Islet precursor cell (in vitro differentiated cells): ENCODE results near the gene ACYP2.
"Not testable (repeated sequence)": the region's sequence is repeated elsewhere in the genome, so short reads cannot be mapped to it uniquely, and the experiment has no call there.

Experiments
- DNase-seq: peaks from one replicate; pipeline ENCODE4 v3.0.0-alpha.2; 2018

The ACYP2 gene

GRCh38 chr2:54233832-54234649 is 118.6 kb downstream of the ACYP2 start:
- no peak for DNase-seq

- no peak for DNase-seq
Measured at GRCh38 chr2:54237428-54237827, 122.0 kb downstream of the ACYP2 start.

DNA sequence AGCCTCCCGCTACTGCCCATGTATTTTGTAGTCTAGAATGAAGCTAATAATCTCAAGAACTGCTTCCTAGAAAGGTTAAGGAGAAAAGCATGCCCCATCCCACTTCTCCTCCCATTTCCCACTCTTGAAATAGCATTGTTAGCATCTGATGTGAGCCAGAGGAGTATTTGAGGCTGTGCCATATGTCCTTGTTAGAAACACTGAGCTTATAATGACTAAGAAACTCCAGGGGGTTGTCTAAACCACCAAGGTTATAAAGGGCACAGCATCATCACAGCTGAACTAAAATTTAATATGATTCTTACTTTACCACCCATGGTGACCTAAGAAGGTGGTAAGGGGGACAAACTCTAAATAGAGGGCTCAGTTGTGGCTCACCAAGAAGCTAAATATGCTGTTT is 124.0 kb downstream of the ACYP2 start:
- no peak for DNase-seq

- DNase-seq = no peak
Measured at GRCh38 chr2:54240515-54241469, 125.4 kb downstream of the ACYP2 start.

DNA sequence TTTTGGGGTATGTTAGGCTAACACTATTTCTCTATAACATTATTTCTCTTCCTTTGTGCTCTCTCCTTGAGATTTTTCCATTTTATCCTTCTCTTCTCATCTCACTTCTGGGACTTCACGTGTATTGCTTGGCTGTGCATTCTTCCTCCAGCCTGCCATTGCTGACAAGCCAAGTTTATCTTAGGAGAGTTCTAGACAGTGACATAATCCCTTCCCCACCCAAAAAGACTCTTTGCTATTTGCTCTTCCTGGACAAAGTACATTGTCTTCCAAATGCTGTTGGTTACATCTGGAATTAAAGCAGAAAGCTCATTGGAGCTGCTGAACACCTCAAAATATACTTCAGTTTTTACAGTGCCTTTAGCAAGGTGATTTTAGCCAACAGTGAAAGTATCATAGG is 131.7 kb downstream of the ACYP2 start:
- no peak for DNase-seq

- no peak for DNase-seq
Measured at GRCh38 chr2:54249629-54250028, 134.2 kb downstream of the ACYP2 start.

- no peak for DNase-seq
Measured at GRCh38 chr2:54254180-54254579, 138.8 kb downstream of the ACYP2 start.

DNA sequence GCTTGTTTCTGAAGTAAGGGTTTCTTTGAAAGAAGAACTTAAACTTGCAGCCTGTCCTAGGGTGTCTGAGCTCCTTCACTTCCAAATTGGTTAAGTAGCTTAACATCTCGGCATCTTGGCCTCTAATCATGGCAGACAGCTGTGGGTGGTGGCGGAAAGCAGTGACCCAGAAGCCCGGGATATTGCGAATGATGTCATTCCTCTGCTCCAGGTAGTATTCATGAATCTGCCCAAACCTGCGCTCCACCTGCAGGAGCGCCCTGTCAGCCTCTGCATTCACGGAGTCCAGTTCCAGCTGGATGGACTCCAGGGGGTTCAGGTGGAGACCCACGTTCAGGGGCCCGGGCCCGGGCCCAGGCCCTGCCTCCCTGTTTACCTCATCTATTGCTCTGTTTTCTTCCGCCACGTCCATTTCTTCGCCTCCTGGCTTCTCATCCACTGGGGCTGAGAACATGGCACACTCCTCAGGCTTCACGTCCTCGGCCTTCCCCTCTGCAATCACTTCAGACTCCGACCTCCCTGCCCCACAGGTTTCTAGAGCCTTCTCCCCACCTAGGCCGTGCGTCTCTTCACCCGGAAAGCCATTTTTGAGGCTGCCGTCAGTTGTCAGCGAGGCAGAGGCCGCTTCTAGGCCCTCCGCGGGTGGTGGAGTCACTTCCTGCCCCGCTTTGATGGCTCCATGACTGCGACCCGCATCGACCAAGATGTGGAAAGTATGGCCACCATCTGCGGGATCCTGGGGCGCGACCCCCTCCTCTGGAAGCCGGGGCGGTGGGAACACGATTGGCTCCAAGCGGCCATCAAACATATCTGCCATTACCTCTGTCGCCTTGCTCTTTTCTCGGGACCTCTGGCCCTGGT is 140.0 kb downstream of the ACYP2 start:
- DNase-seq = no peak

- DNase-seq = no peak
Measured at GRCh38 chr2:54256091-54256694, 140.8 kb downstream of the ACYP2 start, which contains the start of gene TSPYL6. Gene TSPYL6, minus strand, starts transcription at chr2:54256229. Its CDS starts 78 bp downstream, at chr2:54256151.

GRCh38 chr2:54258166-54258565 is 142.8 kb downstream of the ACYP2 start:
- DNase-seq = no peak

DNA sequence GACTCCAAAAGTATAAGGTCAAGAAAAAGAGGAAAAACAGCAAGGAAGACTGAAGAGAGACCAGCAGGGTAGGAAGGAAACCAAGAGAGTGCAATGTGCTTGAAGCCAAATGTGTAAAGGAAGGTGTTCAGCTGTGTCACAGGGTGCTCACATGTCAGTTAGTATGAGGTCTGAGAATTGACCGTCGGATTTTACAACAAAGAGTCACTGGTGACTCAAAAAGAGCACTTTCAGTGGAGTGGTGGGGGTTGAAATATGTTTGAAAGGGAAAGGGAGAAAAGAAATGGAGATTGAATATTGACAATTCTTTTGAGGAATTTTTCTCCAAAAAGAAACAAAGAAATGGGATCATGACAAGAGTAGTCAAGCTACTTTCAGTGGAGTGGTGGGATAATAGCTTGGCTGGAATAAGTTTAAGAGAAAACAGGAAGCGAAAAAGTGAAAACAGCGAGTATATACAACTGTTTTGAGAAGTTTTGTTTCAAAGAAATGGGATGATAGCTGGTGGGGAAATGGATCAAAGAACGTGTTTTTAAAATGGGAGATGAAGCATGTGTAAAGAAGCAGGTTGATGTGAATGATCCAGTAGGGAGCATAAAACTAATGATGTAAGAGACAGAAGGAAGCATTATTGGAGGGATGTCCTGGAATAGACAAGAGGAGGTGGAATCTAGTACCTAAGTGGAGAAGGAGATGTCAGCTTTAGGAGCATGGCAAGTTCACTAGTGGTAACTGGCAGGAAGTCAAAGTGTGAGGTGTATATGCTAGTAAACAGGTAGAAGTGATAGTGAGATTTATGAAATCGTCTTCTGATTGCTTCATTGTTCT is 144.2 kb downstream of the ACYP2 start:
- DNase-seq = no peak

- no peak for DNase-seq
Measured at GRCh38 chr2:54260241-54260595, 144.8 kb downstream of the ACYP2 start.

- DNase-seq = no peak
Measured at GRCh38 chr2:54261537-54261936, 146.1 kb downstream of the ACYP2 start.

DNA sequence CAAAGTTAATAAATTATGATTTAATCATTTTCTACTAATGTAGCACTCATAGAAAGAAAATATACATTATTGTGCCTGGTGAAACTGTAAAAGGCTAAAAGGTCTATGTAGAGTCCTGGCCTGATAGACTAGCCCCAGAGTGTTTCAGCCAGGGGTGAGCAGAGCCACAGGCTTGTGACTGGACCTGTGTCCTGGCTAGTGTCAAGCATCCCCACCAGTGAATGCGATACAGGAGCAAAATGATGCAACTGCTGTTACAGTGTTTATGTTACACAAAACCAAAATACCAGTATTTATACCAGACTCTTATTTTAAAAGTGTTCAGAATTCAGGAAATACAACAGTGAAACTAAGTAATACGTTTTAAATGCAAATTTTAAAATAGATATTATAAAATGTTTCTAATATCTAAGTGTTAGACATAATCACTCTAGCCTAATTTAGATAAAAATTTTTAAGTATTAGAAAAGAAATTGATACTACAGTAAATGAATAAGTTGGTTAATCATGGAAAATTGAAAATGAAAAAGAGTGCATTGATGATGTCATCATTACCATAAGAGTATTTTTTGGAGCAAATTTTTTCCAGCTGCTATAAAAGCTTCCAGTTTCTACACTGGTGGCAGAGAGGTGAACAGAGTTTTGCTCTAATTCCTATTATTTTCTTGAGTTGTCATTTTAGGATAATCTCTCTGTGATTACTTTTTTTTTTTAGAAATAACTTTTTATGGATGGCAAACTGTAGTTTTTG is 146.8 kb downstream of the ACYP2 start:
- no peak for DNase-seq

DNA sequence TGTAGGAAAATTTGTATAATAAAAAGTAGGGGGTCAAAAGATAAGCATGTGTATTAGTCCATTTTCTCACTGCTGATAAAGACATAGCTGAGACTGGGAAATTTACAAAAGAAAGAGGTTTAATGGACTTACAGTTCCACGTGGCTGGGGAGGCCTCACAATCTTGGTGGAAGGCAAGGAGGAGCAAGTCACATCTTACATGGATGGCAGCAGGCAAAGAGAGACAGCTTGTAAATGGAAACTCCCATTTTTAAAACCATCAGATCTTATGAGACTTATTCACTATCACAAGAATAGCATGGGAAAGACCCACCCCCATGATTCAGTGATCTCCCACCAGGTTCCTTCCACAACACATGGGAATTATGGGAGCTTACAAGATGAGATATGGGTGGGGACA is 149.7 kb downstream of the ACYP2 start:
- not testable (repeated sequence) for DNase-seq

- no peak for DNase-seq
Measured at GRCh38 chr2:54267577-54267976, 152.2 kb downstream of the ACYP2 start.

DNA sequence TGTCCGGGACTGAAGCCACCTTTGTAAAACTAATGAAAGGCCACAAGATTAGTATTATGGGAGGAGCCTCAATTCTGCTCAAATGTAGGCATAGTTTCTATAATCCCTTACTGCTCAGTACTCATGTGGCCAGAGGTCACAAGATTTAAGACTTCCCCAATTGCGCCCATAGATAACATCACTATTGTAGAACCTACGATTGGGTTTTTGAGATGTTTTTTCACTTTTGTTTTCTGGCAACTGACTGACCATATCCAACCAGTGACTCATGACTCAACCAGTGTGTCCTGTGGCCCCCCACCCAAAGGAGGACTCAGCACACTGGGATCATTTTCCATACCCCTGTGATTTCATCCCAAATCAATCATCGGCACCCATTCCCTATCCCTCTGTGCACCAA is 155.8 kb downstream of the ACYP2 start:
- DNase-seq = no peak

DNA sequence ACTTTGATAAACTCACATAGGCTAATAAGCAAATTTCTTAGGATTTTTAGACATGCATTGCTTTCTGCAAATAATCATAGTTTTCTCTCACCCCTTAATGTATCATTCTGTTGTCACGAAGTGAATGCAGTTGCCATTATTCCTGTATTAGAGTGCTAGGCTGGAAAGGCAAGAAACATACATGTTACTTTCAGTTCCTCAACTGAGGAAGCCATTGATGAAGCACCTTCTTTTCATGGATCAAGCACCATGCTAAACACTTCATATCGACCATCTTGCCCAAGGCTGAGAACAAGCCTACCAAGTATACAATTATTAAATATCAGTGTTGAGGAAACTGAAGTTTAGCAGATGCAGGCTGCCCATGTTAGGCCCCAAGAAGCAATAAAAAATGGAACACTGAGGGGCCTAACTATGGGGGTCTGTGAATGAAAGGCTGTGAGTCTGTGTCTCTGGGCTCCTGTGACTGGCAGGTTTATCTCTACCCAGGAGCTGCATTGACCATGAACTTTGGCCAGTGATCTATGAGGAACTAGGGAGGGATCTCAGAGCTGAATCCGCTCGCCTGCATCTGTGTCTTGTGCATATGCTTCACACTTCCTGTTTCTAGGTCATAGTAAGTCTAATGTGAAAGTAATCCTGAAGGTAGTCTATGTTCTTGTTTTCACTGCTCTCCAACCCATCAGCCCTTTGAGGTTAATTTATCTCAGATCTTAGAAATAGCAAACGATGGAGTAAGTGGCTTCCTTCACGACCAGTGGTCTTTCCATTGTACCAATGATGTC is 156.6 kb downstream of the ACYP2 start:
- no peak for DNase-seq

- no peak for DNase-seq
Measured at GRCh38 chr2:54274781-54275242, 159.4 kb downstream of the ACYP2 start.

GRCh38 chr2:54275541-54275940 is 160.1 kb downstream of the ACYP2 start:
- DNase-seq = no peak
